ENCODE results near the gene PLA2G2A. TPM values are rescaled to one million over a fixed set of nuclear protein-coding genes. Genes with fewer than 3 reads are reported as not detected.
A peak's percentile ranks its signal among the peaks of the same experiment; 100 is the strongest.
"Not testable (repeated sequence)": the region's sequence is repeated elsewhere in the genome, so short reads cannot be mapped to it uniquely, and the experiment has no call there.

PLA2G2A gene
- total RNA-seq, 2 experiments from 2014 or later = not detected

GRCh38 chr1:19984409-19985016, 5.1 kb upstream of the PLA2G2A start:
- intact Hi-C loops (cut with micrococcal nuclease); CTCF ChIA-PET; H3K4me1 Mint-ChIP-seq (ENCODE audit: low read depth); H3K36me3 Mint-ChIP-seq (ENCODE audit: low read depth); H3K4me3 Mint-ChIP-seq; DNase-seq; H3K9me3 Mint-ChIP-seq; H3K27ac Mint-ChIP-seq: not testable (repeated sequence)
- peaks cover 22% of the 10 kb centered on the region for H3K27me3 Mint-ChIP-seq (ENCODE audit: low read depth)

- DNase-seq = no peak
- Mint-ChIP-seq H3K27ac (no peak overlapping the region), H3K4me1 (ENCODE audit: low read depth) (peaks cover 2% of the 10 kb centered on the region), H3K4me3 (no peak overlapping the region), H3K9me3 (no peaks in the 10 kb centered on the region), H3K36me3 (ENCODE audit: low read depth) (no peaks in the 10 kb centered on the region), H3K27me3 (ENCODE audit: low read depth) (peaks cover 11% of the 10 kb centered on the region)
- intact Hi-C loops (cut with micrococcal nuclease) = no loop called here
- CTCF ChIA-PET = no interaction called here
These were observed 2.3 kb upstream of the PLA2G2A start for GRCh38 chr1:19981507-19982312.

- Mint-ChIP-seq H3K36me3 (ENCODE audit: low read depth) (no peaks in the 10 kb centered on the region), H3K4me1 (ENCODE audit: low read depth) (peaks cover 2% of the 10 kb centered on the region), H3K4me3 (no peak overlapping the region), H3K27ac (no peak overlapping the region), H3K27me3 (ENCODE audit: low read depth) (peaks cover 13% of the 10 kb centered on the region), H3K9me3 (no peaks in the 10 kb centered on the region)
- no peak for DNase-seq
- CTCF ChIA-PET = no interaction called here
- intact Hi-C loops (cut with micrococcal nuclease) = no loop called here
These were observed 1.7 kb upstream of the PLA2G2A start for GRCh38 chr1:19981170-19981506.

GRCh38 chr1:19980314-19980713, 896 bp upstream of the PLA2G2A start:
- Mint-ChIP-seq H3K36me3 (ENCODE audit: low read depth) (no peaks in the 10 kb centered on the region), H3K27ac (no peak overlapping the region), H3K4me1 (ENCODE audit: low read depth) (peaks cover 2% of the 10 kb centered on the region), H3K9me3 (no peaks in the 10 kb centered on the region), H3K27me3 (ENCODE audit: low read depth) (peaks cover 13% of the 10 kb centered on the region), H3K4me3 (no peak overlapping the region)
- CTCF ChIA-PET = no interaction called here
- no peak for DNase-seq
- intact Hi-C loops (cut with micrococcal nuclease) = no loop called here

- H3K27me3 Mint-ChIP-seq (ENCODE audit: low read depth) = peaks cover 11% of the 10 kb centered on the region
- no peak overlapping the region for H3K4me3 Mint-ChIP-seq
- H3K9me3 Mint-ChIP-seq = no peaks in the 10 kb centered on the region
- intact Hi-C loops (cut with micrococcal nuclease) = no loop called here
- no peak for DNase-seq
- CTCF ChIA-PET = no interaction called here
- H3K27ac Mint-ChIP-seq = no peak overlapping the region
- H3K36me3 Mint-ChIP-seq (ENCODE audit: low read depth) = no peaks in the 10 kb centered on the region
- H3K4me1 Mint-ChIP-seq (ENCODE audit: low read depth) = peaks cover 2% of the 10 kb centered on the region
These were observed 1.3 kb downstream of the PLA2G2A start for GRCh38 chr1:19978143-19978542.

GRCh38 chr1:19976317-19977003, 3.0 kb downstream of the PLA2G2A start:
- Mint-ChIP-seq H3K27me3 (ENCODE audit: low read depth) (peaks cover 8% of the 10 kb centered on the region), H3K27ac (no peak overlapping the region), H3K4me1 (ENCODE audit: low read depth) (peaks cover under 1% of the 10 kb centered on the region), H3K4me3 (no peak overlapping the region), H3K9me3 (no peaks in the 10 kb centered on the region), H3K36me3 (ENCODE audit: low read depth) (no peaks in the 10 kb centered on the region)
- intact Hi-C loops (cut with micrococcal nuclease) = no loop called here
- DNase-seq = no peak
- CTCF ChIA-PET = no interaction called here

- no peaks in the 10 kb centered on the region for H3K9me3 Mint-ChIP-seq
- no peak overlapping the region for H3K27ac Mint-ChIP-seq
- intact Hi-C loops (cut with micrococcal nuclease) = loop anchor here (1.0 kb wide), 1 partner anchor 177 kb away; no protein-coding TSS in a partner anchor
- peaks cover 8% of the 10 kb centered on the region for H3K27me3 Mint-ChIP-seq (ENCODE audit: low read depth)
- DNase-seq = no peak
- CTCF ChIA-PET = interaction anchor here (0.8 to 2.4 kb wide), 6 partner anchors 54 to 220 kb away, joined by 3 to 11 read pairs (median 4); no protein-coding TSS in a partner anchor
- no peak overlapping the region for H3K4me3 Mint-ChIP-seq
- no peaks in the 10 kb centered on the region for H3K36me3 Mint-ChIP-seq (ENCODE audit: low read depth)
- H3K4me1 Mint-ChIP-seq (ENCODE audit: low read depth) = no peaks in the 10 kb centered on the region
These were observed 3.8 kb downstream of the PLA2G2A start for GRCh38 chr1:19975423-19976193.

- no peaks in the 10 kb centered on the region for H3K9me3 Mint-ChIP-seq
- intact Hi-C loops (cut with micrococcal nuclease) = loop anchor here (1.0 kb wide), 1 partner anchor 177 kb away; no protein-coding TSS in a partner anchor
- peak; percentile 48 for DNase-seq
- CTCF ChIA-PET = interaction anchor here (0.8 to 2.4 kb wide), 6 partner anchors 54 to 221 kb away, joined by 3 to 11 read pairs (median 4); no protein-coding TSS in a partner anchor
- no peak overlapping the region for H3K27ac Mint-ChIP-seq
- H3K27me3 Mint-ChIP-seq (ENCODE audit: low read depth) = peaks cover 8% of the 10 kb centered on the region
- no peaks in the 10 kb centered on the region for H3K36me3 Mint-ChIP-seq (ENCODE audit: low read depth)
- H3K4me1 Mint-ChIP-seq (ENCODE audit: low read depth) = no peaks in the 10 kb centered on the region
- no peak overlapping the region for H3K4me3 Mint-ChIP-seq
These were observed 4.5 kb downstream of the PLA2G2A start for GRCh38 chr1:19974822-19975416.

GRCh38 chr1:19973616-19974015, 5.8 kb downstream of the PLA2G2A start:
- no peaks in the 10 kb centered on the region for H3K4me1 Mint-ChIP-seq (ENCODE audit: low read depth)
- H3K36me3 Mint-ChIP-seq (ENCODE audit: low read depth) = no peaks in the 10 kb centered on the region
- no peaks in the 10 kb centered on the region for H3K9me3 Mint-ChIP-seq
- peaks cover 11% of the 10 kb centered on the region for H3K27me3 Mint-ChIP-seq (ENCODE audit: low read depth)
- H3K27ac Mint-ChIP-seq = no peak overlapping the region
- CTCF ChIA-PET = interaction anchor here (0.6 to 2.4 kb wide), 2 partner anchors 34 to 222 kb away, joined by 3 to 8 read pairs; no protein-coding TSS in a partner anchor
- no peak overlapping the region for H3K4me3 Mint-ChIP-seq
- DNase-seq = no peak
- intact Hi-C loops (cut with micrococcal nuclease) = no loop called here

GRCh38 chr1:19971664-19972063, 7.8 kb downstream of the PLA2G2A start:
- CTCF ChIA-PET = no interaction called here
- intact Hi-C loops (cut with micrococcal nuclease) = no loop called here
- DNase-seq = no peak
- H3K4me3 Mint-ChIP-seq = no peak overlapping the region
- peaks cover 8% of the 10 kb centered on the region for H3K27me3 Mint-ChIP-seq (ENCODE audit: low read depth)
- H3K4me1 Mint-ChIP-seq (ENCODE audit: low read depth) = no peaks in the 10 kb centered on the region
- no peaks in the 10 kb centered on the region for H3K36me3 Mint-ChIP-seq (ENCODE audit: low read depth)
- H3K27ac Mint-ChIP-seq = no peak overlapping the region
- no peaks in the 10 kb centered on the region for H3K9me3 Mint-ChIP-seq

- Mint-ChIP-seq H3K27me3 (ENCODE audit: low read depth) (peaks cover 7% of the 10 kb centered on the region), H3K27ac (no peak overlapping the region), H3K9me3 (no peaks in the 10 kb centered on the region), H3K4me1 (ENCODE audit: low read depth) (no peaks in the 10 kb centered on the region), H3K36me3 (ENCODE audit: low read depth) (no peaks in the 10 kb centered on the region), H3K4me3 (no peak overlapping the region)
- intact Hi-C loops (cut with micrococcal nuclease) = no loop called here
- CTCF ChIA-PET = interaction anchor here (1.2 kb wide), 1 partner anchor 182 kb away, joined by 3 read pairs; no protein-coding TSS in a partner anchor
- DNase-seq = no peak
These were observed 9.3 kb downstream of the PLA2G2A start for GRCh38 chr1:19969898-19970660.
